Measurements from ENCODE around the gene CCDC134. TPM values are rescaled to one million over a fixed set of nuclear protein-coding genes. Genes with fewer than 3 reads are reported as not detected.

Gene CCDC134
- total and polyA plus RNA-seq, 2 of the 8 experiments (the other 6 are each of a cell fraction or from before 2014, with no cell fraction given) = 7.7 to 20.0 TPM

DNA sequence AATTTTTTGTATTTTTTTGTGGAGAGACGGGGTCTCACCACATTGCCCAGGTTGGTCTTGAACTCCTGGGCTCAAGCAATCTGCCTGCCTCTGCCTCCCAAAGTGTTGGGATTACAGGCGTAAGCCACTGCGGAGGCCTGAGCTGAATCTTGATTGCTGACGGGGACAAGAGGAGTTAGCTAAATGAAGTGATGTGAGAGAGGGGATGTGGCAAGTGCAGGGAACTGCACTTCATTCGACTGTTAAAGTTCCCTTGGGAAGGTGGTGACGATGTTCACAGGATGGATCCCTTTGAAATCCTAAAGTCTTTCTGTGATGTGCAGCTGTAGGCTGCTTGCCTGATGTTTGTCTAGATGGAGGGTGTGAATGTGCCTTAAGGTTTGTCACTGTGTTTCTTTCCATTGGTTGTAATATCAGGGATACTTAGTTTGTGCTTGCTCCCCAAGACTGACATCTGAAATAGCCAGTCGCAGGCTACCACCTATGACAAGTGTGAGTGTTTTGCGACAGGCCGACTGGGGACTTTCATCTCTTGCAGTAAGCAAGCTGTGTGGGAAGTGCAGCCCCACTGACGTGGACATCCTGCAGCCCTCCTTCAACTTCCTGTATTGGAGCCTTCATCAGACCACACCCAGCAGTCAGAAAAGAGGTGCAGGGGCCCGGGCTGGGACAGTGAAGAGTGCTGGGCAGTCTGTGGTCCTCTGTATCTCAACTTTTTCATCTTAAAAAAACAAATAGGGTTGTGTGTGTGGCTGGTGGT lies 19.6 kb upstream of the CCDC134 start (continued):
- no peak for TF ChIP-seq SRF (IDR thresholded peaks at IDR 0.05; ENCODE audit: low read depth, low read length)
- no peak for TF ChIP-seq RNF2 (IDR thresholded peaks at IDR 0.05; ENCODE audit: borderline replicate concordance, low read depth, low read length, missing control alignments, poor library complexity, severe bottlenecking)
- no peak for TF ChIP-seq CHD2 (IDR thresholded peaks at IDR 0.05; ENCODE audit: low read length)
- no peak for TF ChIP-seq RXRA (IDR thresholded peaks at IDR 0.05; ENCODE audit: insufficient read depth, low read depth, low read length)
- TF ChIP-seq YY1 (IDR thresholded peaks at IDR 0.05; ENCODE audit: low read depth, low read length) = no peak
- TF ChIP-seq FOSL1 (IDR thresholded peaks at IDR 0.05; ENCODE audit: insufficient read depth, low read depth, low read length) = no peak
- TF ChIP-seq, protein P1, sequence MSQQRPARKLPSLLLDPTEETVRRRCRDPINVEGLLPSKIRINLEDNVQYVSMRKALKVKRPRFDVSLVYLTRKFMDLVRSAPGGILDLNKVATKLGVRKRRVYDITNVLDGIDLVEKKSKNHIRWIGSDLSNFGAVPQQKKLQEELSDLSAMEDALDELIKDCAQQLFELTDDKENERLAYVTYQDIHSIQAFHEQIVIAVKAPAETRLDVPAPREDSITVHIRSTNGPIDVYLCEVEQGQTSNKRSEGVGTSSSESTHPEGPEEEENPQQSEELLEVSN (IDR thresholded peaks at IDR 0.05) = no peak
- TF ChIP-seq BCL11A (IDR thresholded peaks at IDR 0.05; ENCODE audit: low read depth in 2 of 2, low read length in 2 of 2) = no peak

Measured in H1 (cell line).